Activated T-helper 9 cell treated with anti-CD3 and anti-CD28 coated beads, Interleukin-2, amount 50 U/mL, for 16 hours (primary cell): ENCODE measurements around the gene FASTKD2.
"Not testable (repeated sequence)": the region's sequence is repeated elsewhere in the genome, so short reads cannot be mapped to it uniquely, and the experiment has no call there.

ENCODE experiments used
- DNase-seq: peaks from one replicate; pipeline ENCODE4 v3.0.0-alpha.2; 2020; ENCODE audit warnings: low read depth

FASTKD2 gene

GRCh38 chr2:206792645-206793044 lies 27.2 kb downstream of the FASTKD2 start:
- no peak for DNase-seq

GRCh38 chr2:206797376-206797775 lies 32.0 kb downstream of the FASTKD2 start:
- DNase-seq: no peak

- no peak for DNase-seq
Measured at GRCh38 chr2:206798000-206798399, 32.6 kb downstream of the FASTKD2 start.

- no peak for DNase-seq
Measured at GRCh38 chr2:206799083-206799482, 33.7 kb downstream of the FASTKD2 start.

GRCh38 chr2:206800506-206801417 lies 35.4 kb downstream of the FASTKD2 start:
- no peak for DNase-seq

- no peak for DNase-seq
Measured at GRCh38 chr2:206801418-206802189, 36.2 kb downstream of the FASTKD2 start.

GRCh38 chr2:206802654-206803514 lies 37.5 kb downstream of the FASTKD2 start:
- DNase-seq: no peak

- DNase-seq: no peak
Measured at GRCh38 chr2:206804326-206804725, 38.9 kb downstream of the FASTKD2 start.

- no peak for DNase-seq
Measured at GRCh38 chr2:206805887-206806607, 40.6 kb downstream of the FASTKD2 start.

- DNase-seq: not testable (repeated sequence)
Measured at GRCh38 chr2:206807624-206808023, 42.2 kb downstream of the FASTKD2 start.

GRCh38 chr2:206812471-206812870 lies 47.1 kb downstream of the FASTKD2 start:
- DNase-seq: not testable (repeated sequence)

GRCh38 chr2:206814498-206814897 lies 49.1 kb downstream of the FASTKD2 start:
- no peak for DNase-seq

GRCh38 chr2:206820807-206821206 lies 55.4 kb downstream of the FASTKD2 start:
- no peak for DNase-seq

GRCh38 chr2:206823178-206823577 lies 57.8 kb downstream of the FASTKD2 start:
- DNase-seq: no peak

GRCh38 chr2:206824087-206824618 lies 58.7 kb downstream of the FASTKD2 start:
- DNase-seq: no peak

- DNase-seq: no peak
Measured at GRCh38 chr2:206824993-206825392, 59.6 kb downstream of the FASTKD2 start.

GRCh38 chr2:206831442-206831995 lies 66.1 kb downstream of the FASTKD2 start:
- DNase-seq: no peak

GRCh38 chr2:206832873-206833272 lies 67.5 kb downstream of the FASTKD2 start:
- DNase-seq: no peak

- no peak for DNase-seq
Measured at GRCh38 chr2:206833291-206833690, 67.9 kb downstream of the FASTKD2 start.

- no peak for DNase-seq
Measured at GRCh38 chr2:206836722-206837121, 71.3 kb downstream of the FASTKD2 start.

GRCh38 chr2:206837775-206838174 lies 72.4 kb downstream of the FASTKD2 start:
- no peak for DNase-seq
